GDM1 (cell line): Measurements from ENCODE around the gene ANKS1A.

Experiments
- DNase-seq: peaks from one replicate; lab custom pipeline; 2025; lab: John Stamatoyannopoulos, UW

Gene ANKS1A

GRCh38 chr6:35072698-35073055, 183.6 kb downstream of the ANKS1A start:
- no peak for DNase-seq

- no peak for DNase-seq
Measured at GRCh38 chr6:35073211-35073610, 184.2 kb downstream of the ANKS1A start.

GRCh38 chr6:35073766-35074471, 184.9 kb downstream of the ANKS1A start:
- no peak for DNase-seq

GRCh38 chr6:35076997-35077712, 188.1 kb downstream of the ANKS1A start:
- no peak for DNase-seq

- no peak for DNase-seq
Measured at GRCh38 chr6:35077713-35078105, 188.7 kb downstream of the ANKS1A start.

- no peak for DNase-seq
Measured at GRCh38 chr6:35078226-35078850, 189.3 kb downstream of the ANKS1A start.

- no peak for DNase-seq
Measured at GRCh38 chr6:35078896-35079295, 189.8 kb downstream of the ANKS1A start.

- no peak for DNase-seq
Measured at GRCh38 chr6:35079311-35080000, 190.4 kb downstream of the ANKS1A start.

GRCh38 chr6:35080016-35080680, 191.1 kb downstream of the ANKS1A start:
- DNase-seq, result no peak

GRCh38 chr6:35080821-35081425, 191.9 kb downstream of the ANKS1A start:
- DNase-seq, result no peak

GRCh38 chr6:35081426-35081851, 192.4 kb downstream of the ANKS1A start:
- DNase-seq, result peak; percentile 49

GRCh38 chr6:35082046-35082732, 193.1 kb downstream of the ANKS1A start:
- no peak for DNase-seq

GRCh38 chr6:35082733-35083403, 193.8 kb downstream of the ANKS1A start:
- DNase-seq, result no peak

GRCh38 chr6:35083507-35083906, 194.5 kb downstream of the ANKS1A start:
- DNase-seq, result no peak

- no peak for DNase-seq
Measured at GRCh38 chr6:35084041-35084491, 195.0 kb downstream of the ANKS1A start.

- no peak for DNase-seq
Measured at GRCh38 chr6:35084511-35085203, 195.6 kb downstream of the ANKS1A start.

GRCh38 chr6:35085359-35086281, 196.6 kb downstream of the ANKS1A start:
- no peak for DNase-seq

GRCh38 chr6:35086282-35086632, 197.2 kb downstream of the ANKS1A start:
- no peak for DNase-seq
